SU-DHL-6 (cell line): Measurements from ENCODE around the gene MYDGF.

ENCODE experiments used
- H2AFZ ChIP-seq: fragments of 200-600 bp; sonication (generic); 2 replicates; pipeline ENCODE4 v1.6.1; 2014; ENCODE audit warnings: low read depth, mild to moderate bottlenecking, moderate library complexity, mixed read lengths, antibody characterized with exemption, low read length; ENCODE audit not compliant: severe bottlenecking
- H3F3A ChIP-seq: fragments of 200-600 bp; shearing (Covaris generic); 2 replicates; pipeline ENCODE4 v1.6.0; 2016; ENCODE audit warnings: antibody characterized with exemption, mild to moderate bottlenecking; ENCODE audit not compliant: insufficient read depth
- H3K27ac ChIP-seq: fragments of 200-600 bp; sonication (generic); 2 replicates; pipeline ENCODE4 v1.5.1; 2016; ENCODE audit warnings: low read depth, mild to moderate bottlenecking, low read length, moderate library complexity, mixed read lengths
- H3K27me3 ChIP-seq: fragments of 200-600 bp; sonication (generic), shearing (Covaris generic); 2 replicates; pipeline ENCODE4 v1.6.0; 2014; ENCODE audit warnings: mild to moderate bottlenecking, low read length
- H3K36me3 ChIP-seq: fragments of 200-600 bp; sonication (generic); 2 replicates; pipeline ENCODE4 v1.6.1; 2014; ENCODE audit warnings: mild to moderate bottlenecking, low read length, mixed read lengths
- H3K4me2 ChIP-seq: fragments of 300-600, 200-600 bp; shearing (Covaris generic), sonication (generic); 2 replicates; pipeline ENCODE4 v1.6.0; 2014; ENCODE audit warnings: low read length, low read depth, mild to moderate bottlenecking; ENCODE audit not compliant: poor library complexity, severe bottlenecking
- H3K4me3 ChIP-seq: fragments of 200-600 bp; sonication (generic); 2 replicates; pipeline ENCODE4 v1.5.1; 2014; ENCODE audit warnings: antibody characterized with exemption, low read length, mild to moderate bottlenecking, mixed read lengths; ENCODE audit not compliant: insufficient read depth, poor library complexity, severe bottlenecking
- H3K79me2 ChIP-seq: fragments of 200-600 bp; sonication (generic); 2 replicates; pipeline ENCODE4 v1.6.1; 2014; ENCODE audit warnings: mild to moderate bottlenecking, low read length, moderate library complexity; ENCODE audit not compliant: insufficient read depth
- H3K9ac ChIP-seq: fragments of 200-600 bp; sonication (generic); 2 replicates; pipeline ENCODE4 v1.7.0; 2014; ENCODE audit warnings: mild to moderate bottlenecking, low read length
- H3K9me2 ChIP-seq: fragments of 200-600 bp; sonication (generic); replicated peaks from 2 replicates; pipeline ENCODE4 v1.6.1; 2014; ENCODE audit warnings: low read length; ENCODE audit not compliant: insufficient read depth
- H3K9me3 ChIP-seq: fragments of 200-600 bp; sonication (generic); 2 replicates; pipeline ENCODE4 v1.6.1; 2014; ENCODE audit warnings: low read length, mixed read lengths; ENCODE audit not compliant: insufficient read depth
- H4K20me1 ChIP-seq: fragments of 200-600 bp; sonication (generic); 2 replicates; pipeline ENCODE4 v1.6.1; 2014; ENCODE audit warnings: low read depth, mild to moderate bottlenecking, antibody characterized with exemption, low read length, moderate library complexity, mixed read lengths
- CTCF ChIP-seq: fragments of 200-600 bp; sonication (generic); IDR thresholded peaks from one replicate; pipeline ENCODE4 v1.5.1; 2017; ENCODE audit warnings: antibody characterized with exemption, mild to moderate bottlenecking, low read length, moderate library complexity; ENCODE audit not compliant: insufficient read depth, poor library complexity, severe bottlenecking
- EZH2phosphoT487 ChIP-seq: fragments of 200-600 bp; sonication (generic), shearing (Covaris generic); conservative IDR thresholded peaks from 2 replicates; pipeline ENCODE4 v1.6.1; 2018; ENCODE audit warnings: mild to moderate bottlenecking, antibody characterized with exemption, low read length, moderate library complexity, mixed read lengths

MYDGF gene

GRCh38 chr19:4689403-4689802 lies 19.3 kb upstream of the MYDGF start:
- Histone ChIP-seq H4K20me1 (no peaks in the 10 kb centered on the region), H3K9me3 (no peaks in the 10 kb centered on the region), H3K9ac (no peak overlapping the region), H3F3A (no peaks in the 10 kb centered on the region), H3K27ac (no peak overlapping the region), H3K27me3 (no peaks in the 10 kb centered on the region), H3K4me2 (no peak overlapping the region), H3K36me3 (no peaks in the 10 kb centered on the region), H3K79me2 (no peaks in the 10 kb centered on the region), H2AFZ (no peak overlapping the region), H3K4me3 (no peak overlapping the region), H3K9me2 (no peaks in the 10 kb centered on the region)
- no peak for TF ChIP-seq EZH2phosphoT487
- no peak for TF ChIP-seq CTCF

- no peaks in the 10 kb centered on the region for H3K79me2 ChIP-seq
- no peak overlapping the region for H2AFZ ChIP-seq
- no peaks in the 10 kb centered on the region for H3K36me3 ChIP-seq
- H3K27me3 ChIP-seq = no peaks in the 10 kb centered on the region
- no peaks in the 10 kb centered on the region for H4K20me1 ChIP-seq
- H3F3A ChIP-seq = no peaks in the 10 kb centered on the region
- no peaks in the 10 kb centered on the region for H3K9me2 ChIP-seq
- no peak overlapping the region for H3K4me3 ChIP-seq
- TF ChIP-seq CTCF (no peak), EZH2phosphoT487 (no peak)
- H3K9me3 ChIP-seq = no peaks in the 10 kb centered on the region
- H3K9ac ChIP-seq = no peak overlapping the region
- no peak overlapping the region for H3K4me2 ChIP-seq
- H3K27ac ChIP-seq = no peak overlapping the region
Observed at GRCh38 chr19:4688587-4688986, 18.4 kb upstream of the MYDGF start.

DNA sequence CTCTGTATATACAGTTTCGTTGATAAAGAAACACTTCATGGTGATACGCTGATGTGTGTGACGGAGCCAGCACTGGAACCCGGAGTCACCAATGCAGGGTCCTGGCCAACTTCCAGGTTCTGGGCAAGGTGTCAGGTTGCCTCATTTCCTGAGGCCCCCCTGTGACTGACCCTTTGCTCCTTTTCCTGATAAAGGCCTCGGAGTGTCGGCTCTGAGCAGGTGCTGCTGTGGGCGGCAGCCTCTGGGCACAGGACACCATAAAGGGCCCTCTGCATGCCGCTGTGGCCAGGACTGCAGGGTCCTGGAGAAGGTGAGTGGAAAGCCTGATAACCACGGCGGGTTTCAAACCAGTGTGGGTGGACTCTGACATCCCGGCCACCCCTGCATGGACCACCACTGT lies 17.3 kb upstream of the MYDGF start:
- H3K9me3 ChIP-seq = no peaks in the 10 kb centered on the region
- no peak overlapping the region for H3K9ac ChIP-seq
- H3K4me3 ChIP-seq = no peak overlapping the region
- H3K36me3 ChIP-seq = no peaks in the 10 kb centered on the region
- no peaks in the 10 kb centered on the region for H3K79me2 ChIP-seq
- no peaks in the 10 kb centered on the region for H3K9me2 ChIP-seq
- no peak overlapping the region for H3K27ac ChIP-seq
- no peaks in the 10 kb centered on the region for H3F3A ChIP-seq
- H4K20me1 ChIP-seq = no peaks in the 10 kb centered on the region
- H3K4me2 ChIP-seq = no peak overlapping the region
- no peaks in the 10 kb centered on the region for H3K27me3 ChIP-seq
- H2AFZ ChIP-seq = no peak overlapping the region
- TF ChIP-seq CTCF (no peak), EZH2phosphoT487 (no peak)

- Histone ChIP-seq H3K4me3 (no peak overlapping the region), H3F3A (no peaks in the 10 kb centered on the region), H3K9ac (no peak overlapping the region), H3K9me3 (no peaks in the 10 kb centered on the region), H3K4me2 (no peak overlapping the region), H3K27ac (no peak overlapping the region), H2AFZ (no peak overlapping the region), H4K20me1 (no peaks in the 10 kb centered on the region), H3K79me2 (no peaks in the 10 kb centered on the region), H3K36me3 (no peaks in the 10 kb centered on the region), H3K27me3 (no peaks in the 10 kb centered on the region), H3K9me2 (no peaks in the 10 kb centered on the region)
- no peak for TF ChIP-seq EZH2phosphoT487
- no peak for TF ChIP-seq CTCF
Observed at GRCh38 chr19:4686700-4687099, 16.6 kb upstream of the MYDGF start.
